Measurements from ENCODE around the gene CLIC6. TPM values are rescaled to one million over a fixed set of nuclear protein-coding genes. Genes with fewer than 3 reads are reported as not detected.

Gene CLIC6
- total and polyA plus RNA-seq, 5 donors from 2014 or later, result not detected

DNA sequence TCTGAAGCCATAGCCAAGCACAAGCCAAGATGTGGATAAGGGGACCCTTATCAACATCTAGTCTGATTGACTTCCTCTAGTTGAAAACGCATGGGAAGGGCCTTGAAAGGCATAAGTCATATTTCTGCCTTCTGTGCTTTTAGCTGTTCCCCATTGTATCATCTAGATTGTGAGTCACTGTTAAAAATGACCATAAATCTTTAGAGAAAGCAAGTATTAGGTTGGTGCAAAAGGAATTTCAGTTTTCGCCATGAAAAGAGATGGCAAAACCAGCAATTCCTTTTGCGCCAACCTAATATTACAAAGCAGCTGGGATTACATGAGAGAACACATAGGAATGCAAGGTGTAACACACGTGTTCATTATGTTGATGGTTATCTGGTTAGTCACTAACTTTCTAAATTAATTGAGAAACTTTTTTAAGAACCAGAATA is 63.6 kb downstream of the CLIC6 start:
- no peak for DNase-seq
- H3K27me3 ChIP-seq (ENCODE audit: control insufficient read depth, insufficient read depth, low read length), result peaks cover 5% of the 10 kb centered on the region
- Mint-ChIP-seq H3K9me3 (no peaks in the 10 kb centered on the region), H3K4me3 (no peak overlapping the region), H3K4me1 (peaks cover 0 to 2% (median 0%) of the 10 kb centered on the region in 4 donors), H3K36me3 (no peaks in the 10 kb centered on the region), H3K27ac (no peak overlapping the region), H3K27me3 (peaks cover 3% of the 10 kb centered on the region)
- ATAC-seq (ENCODE audit: low read depth in 2 of 2), result no peak
- no peak overlapping the region for H3K27ac ChIP-seq (ENCODE audit: insufficient read depth, low read length, poor library complexity, severe bottlenecking)
- no peaks in the 10 kb centered on the region for H3K4me1 ChIP-seq (ENCODE audit: control insufficient read depth, insufficient read depth, low read length, poor library complexity, severe bottlenecking)
- no peaks in the 10 kb centered on the region for H3K36me3 ChIP-seq (ENCODE audit: control insufficient read depth, insufficient read depth, low read length)
- no peaks in the 10 kb centered on the region for H3K9me3 ChIP-seq (ENCODE audit: control insufficient read depth in 2 of 2, low read length in 2 of 2)
- H3K4me3 ChIP-seq (ENCODE audit: low read depth, low read length), result no peak overlapping the region

DNA sequence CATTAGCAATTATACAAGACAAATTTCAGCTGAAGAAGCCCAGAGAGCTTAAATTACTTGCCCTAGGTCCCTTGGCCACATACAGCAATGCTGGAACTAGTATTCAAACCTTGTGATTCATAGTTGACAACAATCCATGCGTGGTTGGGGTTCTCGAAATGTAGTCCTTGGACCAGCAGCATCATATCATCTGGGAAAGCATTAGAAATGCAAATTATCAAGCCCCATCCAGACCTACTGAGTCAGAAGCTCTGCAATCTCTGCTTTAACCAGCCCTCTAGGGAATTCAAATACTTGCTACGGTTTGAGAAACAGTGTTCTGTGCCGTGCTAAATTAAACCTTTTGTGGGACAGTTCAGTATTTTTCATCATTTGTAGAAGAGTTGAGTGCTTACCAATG is 65.1 kb downstream of the CLIC6 start:
- no peak overlapping the region for H3K4me3 ChIP-seq (ENCODE audit: low read depth, low read length)
- H3K27me3 Mint-ChIP-seq, result peaks cover 12% of the 10 kb centered on the region

DNA sequence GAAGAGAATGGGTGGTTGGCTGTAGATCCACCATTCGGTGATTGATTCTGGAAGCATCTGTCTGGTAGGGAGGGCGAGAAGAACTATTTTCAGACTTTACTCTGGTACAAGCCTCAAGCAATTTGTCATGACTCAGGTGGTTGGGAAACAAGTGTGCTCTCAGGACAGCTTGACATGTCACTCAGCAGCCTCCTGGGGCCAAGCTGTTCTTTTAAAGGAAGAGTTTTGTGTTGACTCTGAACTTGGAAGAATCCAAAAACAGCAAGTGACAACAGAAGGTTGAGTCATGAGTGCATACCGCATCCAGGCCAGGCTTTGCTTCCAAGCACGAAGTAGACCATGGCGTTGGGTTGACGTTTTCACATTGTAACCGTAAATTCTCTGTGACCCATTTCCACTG is 65.9 kb downstream of the CLIC6 start:
- Mint-ChIP-seq H3K27ac (no peak overlapping the region), H3K9me3 (no peaks in the 10 kb centered on the region), H3K4me3 (no peak overlapping the region), H3K27me3 (peaks cover 12% of the 10 kb centered on the region), H3K4me1 (peaks cover 0 to 2% (median 0%) of the 10 kb centered on the region in 4 donors), H3K36me3 (no peaks in the 10 kb centered on the region)
- no peaks in the 10 kb centered on the region for H3K9me3 ChIP-seq (ENCODE audit: control insufficient read depth in 2 of 2, low read length in 2 of 2)
- H3K27me3 ChIP-seq (ENCODE audit: control insufficient read depth, insufficient read depth, low read length), result peaks cover 7% of the 10 kb centered on the region
- no peaks in the 10 kb centered on the region for H3K4me1 ChIP-seq (ENCODE audit: control insufficient read depth, insufficient read depth, low read length, poor library complexity, severe bottlenecking)
- ATAC-seq (ENCODE audit: low read depth in 2 of 2) (no peak), DNase-seq (no peak)
- H3K36me3 ChIP-seq (ENCODE audit: control insufficient read depth, insufficient read depth, low read length), result no peaks in the 10 kb centered on the region
- H3K27ac ChIP-seq (ENCODE audit: insufficient read depth, low read length, poor library complexity, severe bottlenecking), result no peak overlapping the region
- H3K4me3 ChIP-seq (ENCODE audit: low read depth, low read length), result no peak overlapping the region

More for the DNA sequence above, 65.1 kb downstream of the CLIC6 start:
- H3K4me1 Mint-ChIP-seq, result peaks cover 0 to 2% (median 0%) of the 10 kb centered on the region in 4 donors
- H3K27ac Mint-ChIP-seq, result no peak overlapping the region
- no peaks in the 10 kb centered on the region for H3K9me3 ChIP-seq (ENCODE audit: control insufficient read depth in 2 of 2, low read length in 2 of 2)
- no peak overlapping the region for H3K27ac ChIP-seq (ENCODE audit: insufficient read depth, low read length, poor library complexity, severe bottlenecking)
- ATAC-seq (ENCODE audit: low read depth in 2 of 2) (no peak), DNase-seq (no peak)
- H3K36me3 ChIP-seq (ENCODE audit: control insufficient read depth, insufficient read depth, low read length), result no peaks in the 10 kb centered on the region
- H3K9me3 Mint-ChIP-seq, result no peaks in the 10 kb centered on the region
- peak overlapping the region in 1 of 4 donors; percentile 3 for H3K4me3 Mint-ChIP-seq
- H3K27me3 ChIP-seq (ENCODE audit: control insufficient read depth, insufficient read depth, low read length), result peaks cover 5% of the 10 kb centered on the region
- H3K36me3 Mint-ChIP-seq, result no peaks in the 10 kb centered on the region
- H3K4me1 ChIP-seq (ENCODE audit: control insufficient read depth, insufficient read depth, low read length, poor library complexity, severe bottlenecking), result no peaks in the 10 kb centered on the region

DNA sequence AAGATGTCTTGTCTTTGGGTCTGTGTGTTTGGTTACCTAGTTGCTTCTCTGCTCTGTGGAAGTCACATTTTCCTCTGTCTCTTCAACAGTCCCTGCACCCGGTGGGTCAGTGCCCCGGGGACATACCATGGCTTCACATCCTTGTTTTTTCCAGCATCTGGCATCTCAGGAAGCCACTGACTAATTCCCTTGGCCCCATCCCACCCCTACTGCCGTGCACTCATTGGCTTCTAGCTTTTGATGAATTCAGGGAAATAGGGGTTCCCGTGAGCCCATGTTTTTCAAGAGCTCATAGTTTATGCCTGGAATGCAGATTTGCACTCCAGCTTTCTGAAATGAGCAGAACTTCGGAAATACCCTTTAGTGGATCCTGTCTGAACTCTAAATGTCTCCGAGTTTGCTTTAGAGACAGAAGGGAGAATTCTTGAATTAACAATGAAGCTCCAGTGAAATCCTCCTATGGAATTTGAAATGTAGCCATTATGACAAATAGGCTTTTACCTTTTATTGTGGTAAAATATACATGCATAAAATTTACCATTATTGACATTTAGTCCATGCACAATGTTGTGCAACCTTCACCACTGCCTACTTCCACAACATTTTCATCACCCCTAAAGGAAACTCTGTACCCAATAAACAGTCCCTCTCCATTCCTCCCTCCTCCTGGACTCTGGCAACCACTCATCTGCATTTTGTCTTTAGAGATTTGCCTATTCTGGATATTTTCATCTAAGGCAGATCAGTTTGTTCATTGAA is 67.5 kb downstream of the CLIC6 start:
- Mint-ChIP-seq H3K4me1 (peaks cover 0 to 2% (median 0%) of the 10 kb centered on the region in 4 donors), H3K27ac (no peak overlapping the region), H3K36me3 (no peaks in the 10 kb centered on the region), H3K27me3 (peaks cover 18% of the 10 kb centered on the region), H3K9me3 (no peaks in the 10 kb centered on the region), H3K4me3 (no peak overlapping the region)
- no peak overlapping the region for H3K4me3 ChIP-seq (ENCODE audit: low read depth, low read length)
- no peak for DNase-seq
- H3K9me3 ChIP-seq (ENCODE audit: control insufficient read depth in 2 of 2, low read length in 2 of 2), result no peaks in the 10 kb centered on the region
- no peaks in the 10 kb centered on the region for H3K4me1 ChIP-seq (ENCODE audit: control insufficient read depth, insufficient read depth, low read length, poor library complexity, severe bottlenecking)
- H3K27me3 ChIP-seq (ENCODE audit: control insufficient read depth, insufficient read depth, low read length), result peaks cover 9% of the 10 kb centered on the region
- H3K27ac ChIP-seq (ENCODE audit: insufficient read depth, low read length, poor library complexity, severe bottlenecking), result no peak overlapping the region
- H3K36me3 ChIP-seq (ENCODE audit: control insufficient read depth, insufficient read depth, low read length), result no peaks in the 10 kb centered on the region
- ATAC-seq (ENCODE audit: low read depth in 2 of 2), result no peak

DNA sequence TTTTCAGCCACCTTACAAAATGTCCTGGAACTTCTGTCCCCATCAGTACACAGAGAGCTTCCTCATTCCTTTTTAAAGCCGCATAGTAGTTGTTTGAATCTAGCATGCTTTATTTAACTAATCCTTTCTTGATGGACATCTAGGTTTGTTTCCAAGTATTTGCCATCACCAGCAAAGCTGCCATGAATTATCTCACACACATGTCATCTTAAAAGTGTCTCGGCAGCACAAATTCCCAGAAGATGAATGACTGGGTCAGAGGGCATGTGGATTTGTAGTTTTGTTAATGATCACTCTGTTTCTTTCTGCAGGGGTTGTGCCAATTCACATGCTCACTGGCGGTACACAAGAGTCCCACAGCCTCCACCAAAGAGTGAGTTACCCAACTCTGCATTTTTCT is 68.3 kb downstream of the CLIC6 start:
- no peaks in the 10 kb centered on the region for H3K4me1 Mint-ChIP-seq
- DNase-seq (no peak), ATAC-seq (ENCODE audit: low read depth in 2 of 2) (no peak)
- Histone ChIP-seq H3K9me3 (ENCODE audit: control insufficient read depth in 2 of 2, low read length in 2 of 2) (no peaks in the 10 kb centered on the region), H3K4me3 (ENCODE audit: low read depth, low read length) (no peak overlapping the region), H3K4me1 (ENCODE audit: control insufficient read depth, insufficient read depth, low read length, poor library complexity, severe bottlenecking) (no peaks in the 10 kb centered on the region), H3K36me3 (ENCODE audit: control insufficient read depth, insufficient read depth, low read length) (no peaks in the 10 kb centered on the region), H3K27me3 (ENCODE audit: control insufficient read depth, insufficient read depth, low read length) (peaks cover 9% of the 10 kb centered on the region), H3K27ac (ENCODE audit: insufficient read depth, low read length, poor library complexity, severe bottlenecking) (no peak overlapping the region)
- H3K4me3 Mint-ChIP-seq, result no peak overlapping the region
- H3K36me3 Mint-ChIP-seq, result no peaks in the 10 kb centered on the region
- no peaks in the 10 kb centered on the region for H3K9me3 Mint-ChIP-seq
- H3K27me3 Mint-ChIP-seq, result peaks cover 18% of the 10 kb centered on the region
- no peak overlapping the region for H3K27ac Mint-ChIP-seq

DNA sequence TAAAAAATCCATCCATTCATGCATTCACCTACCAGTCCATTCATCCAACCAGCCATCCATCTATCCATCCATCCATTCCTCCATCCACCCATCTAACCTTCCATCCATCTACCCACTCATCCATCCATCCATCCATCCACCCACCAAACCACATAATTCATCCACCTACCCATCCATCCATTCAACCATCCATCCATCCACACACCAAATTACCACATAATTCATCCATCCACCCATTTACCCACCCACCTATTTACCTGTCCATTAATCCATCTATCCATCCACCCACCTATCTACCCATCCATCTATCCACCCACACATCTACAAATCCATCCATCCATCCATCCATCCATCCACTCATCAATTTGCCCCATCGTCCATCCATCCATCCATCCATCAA is 71.4 kb downstream of the CLIC6 start:
- H3K27ac ChIP-seq (ENCODE audit: insufficient read depth, low read length, poor library complexity, severe bottlenecking), result no peak overlapping the region
- DNase-seq (no peak), ATAC-seq (ENCODE audit: low read depth in 2 of 2) (no peak)
- Mint-ChIP-seq H3K27me3 (peaks cover 18% of the 10 kb centered on the region), H3K36me3 (no peaks in the 10 kb centered on the region), H3K9me3 (no peaks in the 10 kb centered on the region), H3K4me3 (no peak overlapping the region), H3K4me1 (peaks cover 0 to under 1% (median 0%) of the 10 kb centered on the region in 4 donors), H3K27ac (no peak overlapping the region)
- H3K4me1 ChIP-seq (ENCODE audit: control insufficient read depth, insufficient read depth, low read length, poor library complexity, severe bottlenecking), result no peaks in the 10 kb centered on the region
- H3K27me3 ChIP-seq (ENCODE audit: control insufficient read depth, insufficient read depth, low read length), result peaks cover 9% of the 10 kb centered on the region
- no peak overlapping the region for H3K4me3 ChIP-seq (ENCODE audit: low read depth, low read length)
- H3K36me3 ChIP-seq (ENCODE audit: control insufficient read depth, insufficient read depth, low read length), result no peaks in the 10 kb centered on the region
- no peaks in the 10 kb centered on the region for H3K9me3 ChIP-seq (ENCODE audit: control insufficient read depth in 2 of 2, low read length in 2 of 2)

DNA sequence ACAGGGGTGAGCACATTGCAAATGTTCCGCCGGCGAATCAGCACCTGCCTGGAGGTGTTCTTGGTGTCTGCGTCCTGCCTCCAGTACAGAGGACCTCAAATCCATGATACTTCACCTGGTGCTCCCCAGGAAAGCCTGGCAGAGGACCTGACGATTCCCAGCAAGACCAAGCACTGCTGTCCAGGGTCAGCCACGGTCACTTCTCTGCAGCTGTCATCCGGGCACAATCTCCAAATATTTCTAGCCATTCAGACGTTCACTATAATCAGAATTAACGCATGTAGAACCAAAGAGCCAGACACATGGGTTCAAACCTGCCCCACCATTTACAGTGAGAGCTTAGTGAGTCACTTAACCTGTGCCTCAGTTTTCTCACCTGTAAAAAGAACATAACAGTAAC is 74.5 kb downstream of the CLIC6 start:
- no peak for DNase-seq
- H3K4me1 ChIP-seq (ENCODE audit: control insufficient read depth, insufficient read depth, low read length, poor library complexity, severe bottlenecking), result peaks cover 4% of the 10 kb centered on the region
- peaks cover 4% of the 10 kb centered on the region for H3K27me3 ChIP-seq (ENCODE audit: control insufficient read depth, insufficient read depth, low read length)
- no peak overlapping the region for H3K4me3 ChIP-seq (ENCODE audit: low read depth, low read length)
- no peak overlapping the region for H3K27ac Mint-ChIP-seq
- peaks cover 12% of the 10 kb centered on the region for H3K27me3 Mint-ChIP-seq
- H3K36me3 Mint-ChIP-seq, result no peaks in the 10 kb centered on the region
- H3K9me3 Mint-ChIP-seq, result no peaks in the 10 kb centered on the region
- no peak overlapping the region for H3K4me3 Mint-ChIP-seq
- no peak overlapping the region for H3K27ac ChIP-seq (ENCODE audit: insufficient read depth, low read length, poor library complexity, severe bottlenecking)
- no peaks in the 10 kb centered on the region for H3K9me3 ChIP-seq (ENCODE audit: control insufficient read depth in 2 of 2, low read length in 2 of 2)
- ATAC-seq (ENCODE audit: low read depth in 2 of 2), result no peak
- peaks cover 0 to 6% (median 3%) of the 10 kb centered on the region in 4 donors for H3K4me1 Mint-ChIP-seq
- no peaks in the 10 kb centered on the region for H3K36me3 ChIP-seq (ENCODE audit: control insufficient read depth, insufficient read depth, low read length)

DNA sequence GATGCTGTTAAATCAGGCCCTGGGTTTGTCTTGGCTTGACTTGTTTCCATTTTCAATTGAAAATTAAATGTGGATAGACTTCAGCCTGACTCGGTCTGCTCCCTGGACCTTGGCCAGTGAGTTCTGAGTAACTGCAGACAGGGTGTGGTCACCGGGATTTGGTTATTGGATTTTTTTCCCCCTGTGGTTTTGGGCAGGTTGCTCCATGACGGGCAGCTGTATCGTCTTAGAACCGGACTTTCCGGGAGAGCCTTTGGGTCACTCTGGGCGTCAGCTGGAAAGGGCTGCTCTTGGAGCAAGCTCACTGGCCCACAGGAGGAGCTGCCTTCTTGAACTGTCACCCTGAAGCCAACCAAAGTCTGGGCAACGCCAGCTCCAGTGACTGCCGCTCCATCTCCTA is 75.0 kb downstream of the CLIC6 start:
- no peak overlapping the region for H3K4me3 ChIP-seq (ENCODE audit: low read depth, low read length)
- Mint-ChIP-seq H3K27me3 (peaks cover 11% of the 10 kb centered on the region), H3K36me3 (no peaks in the 10 kb centered on the region), H3K4me1 (peaks cover 0 to 6% (median 3%) of the 10 kb centered on the region in 4 donors), H3K27ac (no peak overlapping the region), H3K4me3 (no peak overlapping the region), H3K9me3 (no peaks in the 10 kb centered on the region)
- H3K27me3 ChIP-seq (ENCODE audit: control insufficient read depth, insufficient read depth, low read length), result peaks cover 4% of the 10 kb centered on the region
- no peaks in the 10 kb centered on the region for H3K36me3 ChIP-seq (ENCODE audit: control insufficient read depth, insufficient read depth, low read length)
- H3K4me1 ChIP-seq (ENCODE audit: control insufficient read depth, insufficient read depth, low read length, poor library complexity, severe bottlenecking), result peaks cover 4% of the 10 kb centered on the region
- H3K9me3 ChIP-seq (ENCODE audit: control insufficient read depth in 2 of 2, low read length in 2 of 2), result no peaks in the 10 kb centered on the region
- ATAC-seq (ENCODE audit: low read depth in 2 of 2), result no peak
- H3K27ac ChIP-seq (ENCODE audit: insufficient read depth, low read length, poor library complexity, severe bottlenecking), result no peak overlapping the region
- no peak for DNase-seq

All from CD4-positive, CD25-positive, alpha-beta regulatory T cell (primary cell).